CD8-positive, alpha-beta memory T cell (primary cell): ENCODE results near the gene MYO5C. TPM values are rescaled to one million over a fixed set of nuclear protein-coding genes. Genes with fewer than 3 reads are reported as not detected.
"Not testable (repeated sequence)": the region's sequence is repeated elsewhere in the genome, so short reads cannot be mapped to it uniquely, and the experiment has no call there.

Source experiments
- CTCF ChIA-PET: fragments of 350-600 bp; sonication (Branson Sonifier 250); formaldehyde crosslinking; loops from one replicate; lab custom pipeline; 2021; ENCODE audit warnings: antibody characterized with exemption; lab: Charles Lee
- POLR2A ChIA-PET: fragments of 350-600 bp; sonication (Branson Sonifier 250); formaldehyde crosslinking; loops from one replicate; lab custom pipeline; 2021; ENCODE audit warnings: antibody characterized with exemption; lab: Charles Lee
- DNase-seq, 5 donors: peaks; one replicate each; pipeline versions ENCODE4 v3.0.0 to v3.0.0-alpha.2; 2020 to 2022; ENCODE audit warnings: mixed read lengths in 1 of 5
- H3K27ac ChIP-seq: one replicate; pipeline ENCODE4 v1.7.0; 2013; ENCODE audit warnings: low read depth, mild to moderate bottlenecking, low read length, moderate library complexity
- H3K27me3 ChIP-seq: 2 replicates; pipeline ENCODE4 v1.7.0; 2013; ENCODE audit warnings: low read length, mild to moderate bottlenecking; ENCODE audit not compliant: insufficient read depth, poor library complexity, severe bottlenecking
- H3K36me3 ChIP-seq: 2 replicates; pipeline ENCODE4 v1.7.0; 2013; ENCODE audit warnings: mild to moderate bottlenecking, low read length, moderate library complexity; ENCODE audit not compliant: insufficient read depth
- H3K4me1 ChIP-seq: 2 replicates; pipeline ENCODE4 v1.7.0; 2013; ENCODE audit warnings: mild to moderate bottlenecking, low read length, moderate library complexity; ENCODE audit not compliant: insufficient read depth
- H3K4me3 ChIP-seq: 2 replicates; pipeline ENCODE4 v1.7.0; 2013; ENCODE audit warnings: mild to moderate bottlenecking, low read length
- H3K9me3 ChIP-seq: 2 replicates; pipeline ENCODE4 v1.7.0; 2013; ENCODE audit warnings: mild to moderate bottlenecking, low read length
- H3K27ac Mint-ChIP-seq, 8 donors: one replicate each; pipeline ENCODE4 v1.8.0; 2020 to 2021; ENCODE audit warnings: mixed read lengths in 8 of 8, mild to moderate bottlenecking in 6 of 8, inconsistent platforms in 3 of 8, moderate library complexity in 3 of 8
- H3K27me3 Mint-ChIP-seq, 2 donors: one replicate each; pipeline ENCODE4 v1.8.0; 2020 to 2021; ENCODE audit warnings: mixed read lengths in 2 of 2, mild to moderate bottlenecking in 1 of 2, moderate library complexity in 1 of 2
- H3K36me3 Mint-ChIP-seq, 3 donors: one replicate each; pipeline ENCODE4 v1.8.0; 2020 to 2021; ENCODE audit warnings: mixed read lengths in 3 of 3, inconsistent platforms in 1 of 3, mild to moderate bottlenecking in 1 of 3
- H3K4me1 Mint-ChIP-seq, 3 donors: one replicate each; pipeline ENCODE4 v1.8.0; 2020 to 2021; ENCODE audit warnings: mixed read lengths in 3 of 3, inconsistent platforms in 1 of 3, mild to moderate bottlenecking in 1 of 3
- H3K4me3 Mint-ChIP-seq, 7 donors: one replicate each; pipeline ENCODE4 v1.8.0; 2020 to 2021; ENCODE audit warnings: mixed read lengths in 7 of 7, mild to moderate bottlenecking in 6 of 7, moderate library complexity in 4 of 7, inconsistent platforms in 2 of 7
- H3K9me3 Mint-ChIP-seq, 5 donors: one replicate each; pipeline ENCODE4 v1.8.0; 2020 to 2022; ENCODE audit warnings: mixed read lengths in 5 of 5, mild to moderate bottlenecking in 3 of 5, moderate library complexity in 2 of 5, inconsistent platforms in 1 of 5
- polyA plus RNA-seq: library from polyadenylated mRNA; unstranded; fragments of 300-500 nt; fragmentation: Illumina TruSeq; gene quantifications from one replicate; pipeline ENCODE4 v1.2.3, GENCODE V29; 2021
- total RNA-seq, 2 experiments: library from RNA; stranded (reverse); gene quantifications; one replicate each; pipeline ENCODE4 v1.2.3, GENCODE V29; 2021

MYO5C gene
- total and polyA plus RNA-seq, 3 experiments from 2014 or later, result 0.18 to 0.48 (median 0.33) TPM

DNA sequence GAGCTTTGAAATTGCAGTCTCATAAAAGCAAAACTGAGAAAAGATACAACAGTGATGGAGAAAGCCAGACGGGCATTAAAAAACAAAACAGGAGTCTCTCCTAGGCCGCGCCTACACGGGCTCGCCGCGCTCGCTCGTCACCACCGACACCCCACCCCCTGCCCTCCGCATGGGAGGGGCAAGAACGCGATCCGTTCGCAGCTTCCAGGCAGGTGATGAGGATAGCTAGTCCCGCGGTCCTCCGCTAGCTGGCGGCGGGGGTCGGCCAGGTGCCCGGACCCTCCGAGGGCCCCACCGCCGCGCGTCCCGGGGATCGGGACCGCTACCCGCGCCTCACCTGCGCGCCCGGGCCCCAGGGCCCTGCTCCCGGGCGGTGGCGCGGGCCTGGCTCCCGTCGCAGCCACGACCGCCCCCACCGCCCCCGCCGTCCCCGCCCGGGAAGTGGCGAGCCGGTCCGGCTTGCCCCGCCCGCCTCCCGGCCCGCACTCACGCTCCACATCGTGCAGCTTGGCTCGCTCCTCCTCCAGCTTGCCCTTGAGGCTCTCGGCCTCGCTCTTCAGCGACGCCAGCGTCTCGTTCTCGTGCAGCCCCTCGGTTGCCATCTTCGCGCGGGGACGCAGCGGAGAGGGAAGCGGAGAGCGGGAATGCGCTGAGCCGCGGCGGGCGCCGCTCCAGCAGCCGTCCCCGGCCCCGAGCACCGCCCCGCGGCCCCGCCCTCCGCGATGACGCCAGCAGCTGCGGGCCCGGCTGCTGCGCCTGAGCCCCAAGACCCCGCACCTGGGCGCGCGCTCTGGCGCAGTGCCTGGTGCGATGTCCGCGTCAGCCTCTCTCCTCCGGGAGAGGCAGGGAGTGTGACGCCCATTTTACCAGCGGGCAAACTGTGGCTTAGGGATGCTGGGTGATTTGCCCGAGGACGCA is 116.1 kb downstream of the MYO5C start:
- no peaks in the 10 kb centered on the region for H3K9me3 ChIP-seq
- H3K4me3 Mint-ChIP-seq, result peak overlapping the region; percentile 91 to 98 (median 92)
- no peaks in the 10 kb centered on the region for H3K27me3 ChIP-seq
- H3K4me1 ChIP-seq, result peaks cover 20% of the 10 kb centered on the region
- no peaks in the 10 kb centered on the region for H3K36me3 ChIP-seq
- H3K4me1 Mint-ChIP-seq, result peaks cover 33 to 54% (median 43%) of the 10 kb centered on the region in 3 donors
- H3K27me3 Mint-ChIP-seq, result no peaks in the 10 kb centered on the region
- H3K9me3 Mint-ChIP-seq, result no peaks in the 10 kb centered on the region
- peak overlapping the region; percentile 66 for H3K4me3 ChIP-seq
- peaks cover 0 to 19% (median 8%) of the 10 kb centered on the region in 3 donors for H3K36me3 Mint-ChIP-seq
- H3K27ac Mint-ChIP-seq, result peak overlapping the region; percentile 91 to 100 (median 98)
- ChIA-PET POLR2A (interaction anchor here (0.5 to 2.1 kb wide), 22 partner anchors 8 to 1750 kb away, joined by 3 to 24 read pairs (median 4); partner anchors contain the start of genes ATOSA, GNB5, LYSMD2 and MAPK6), CTCF (interaction anchor here (0.9 to 3.9 kb wide), 13 partner anchors 8 to 198 kb away, joined by 3 to 26 read pairs (median 5); no protein-coding TSS in a partner anchor)
- peak; percentile 78 to 92 (median 88) for DNase-seq
- peak overlapping the region; percentile 99 for H3K27ac ChIP-seq

DNA sequence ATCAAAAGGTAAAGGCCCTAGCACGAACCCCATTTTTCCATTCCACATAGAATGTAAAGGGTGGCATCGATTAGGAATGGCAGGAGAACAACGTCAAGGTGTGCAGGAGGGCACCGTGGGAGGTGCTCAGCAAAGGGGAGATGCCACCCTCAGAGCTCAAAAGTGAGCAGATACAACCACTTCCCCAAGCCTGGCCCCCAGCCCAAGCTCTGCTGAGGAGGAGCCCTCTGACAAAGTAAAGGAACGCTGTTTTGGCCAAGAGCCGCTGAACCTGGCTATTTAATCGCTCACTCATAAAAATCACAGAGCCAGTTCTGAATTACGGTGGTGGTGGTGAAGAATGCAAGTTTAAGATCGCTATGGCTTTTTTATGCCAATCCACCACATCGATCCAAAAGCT is 116.8 kb downstream of the MYO5C start:
- Mint-ChIP-seq H3K4me3 (peak overlapping the region; percentile 85 to 98 (median 91)), H3K27ac (peak overlapping the region; percentile 91 to 99 (median 98)), H3K27me3 (no peaks in the 10 kb centered on the region), H3K36me3 (peaks cover 0 to 21% (median 9%) of the 10 kb centered on the region in 3 donors), H3K4me1 (peaks cover 38 to 59% (median 48%) of the 10 kb centered on the region in 3 donors), H3K9me3 (no peaks in the 10 kb centered on the region)
- peak overlapping the region; percentile 66 for H3K4me3 ChIP-seq
- DNase-seq, result no peak
- POLR2A ChIA-PET, result interaction anchor here (0.6 to 2.1 kb wide), 11 partner anchors 8 to 1749 kb away, joined by 3 to 24 read pairs (median 5); partner anchors contain the start of genes GNB5, LYSMD2 and MAPK6
- H3K36me3 ChIP-seq, result no peaks in the 10 kb centered on the region
- no peaks in the 10 kb centered on the region for H3K27me3 ChIP-seq
- no peaks in the 10 kb centered on the region for H3K9me3 ChIP-seq
- peak overlapping the region; percentile 99 for H3K27ac ChIP-seq
- H3K4me1 ChIP-seq, result peaks cover 20% of the 10 kb centered on the region
- CTCF ChIA-PET, result interaction anchor here (0.9 to 3.9 kb wide), 10 partner anchors 9 to 197 kb away, joined by 3 to 26 read pairs (median 6); no protein-coding TSS in a partner anchor

DNA sequence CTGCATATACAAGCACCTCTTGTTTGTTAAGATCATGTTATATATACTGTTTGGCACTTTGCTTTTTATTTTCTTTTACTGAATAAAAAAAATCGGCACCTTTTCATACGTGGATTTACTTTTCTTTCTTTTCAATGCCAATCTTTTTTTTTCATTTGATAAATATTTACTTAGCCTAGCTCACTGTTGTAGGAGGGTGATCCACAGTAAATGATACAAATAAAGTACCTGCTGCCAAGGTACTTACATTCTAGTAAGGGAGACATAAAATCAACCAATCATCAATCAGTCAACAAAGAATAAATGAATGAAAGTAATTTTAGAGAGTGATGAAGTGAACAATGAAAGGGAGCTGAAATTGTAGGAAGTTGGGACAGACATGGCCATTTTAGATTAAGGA is 122.7 kb downstream of the MYO5C start:
- no peak for DNase-seq
- H3K36me3 ChIP-seq, result no peaks in the 10 kb centered on the region
- no peaks in the 10 kb centered on the region for H3K9me3 Mint-ChIP-seq
- H3K9me3 ChIP-seq, result no peaks in the 10 kb centered on the region
- peaks cover 13% of the 10 kb centered on the region for H3K4me1 ChIP-seq
- H3K27ac Mint-ChIP-seq, result peak overlapping the region in 3 of 8 donors; percentile 9 to 68 (median 30)
- ChIA-PET CTCF (interaction anchor here (1.2 to 2.2 kb wide), 3 partner anchors 11 to 35 kb away, joined by 3 to 7 read pairs (median 3); no protein-coding TSS in a partner anchor), POLR2A (no interaction called here)
- peaks cover 0 to 30% (median 15%) of the 10 kb centered on the region in 3 donors for H3K36me3 Mint-ChIP-seq
- H3K27ac ChIP-seq, result no peak overlapping the region
- H3K4me3 Mint-ChIP-seq, result peak overlapping the region in 1 of 7 donors; percentile 11
- H3K27me3 ChIP-seq, result no peaks in the 10 kb centered on the region
- H3K27me3 Mint-ChIP-seq, result no peaks in the 10 kb centered on the region
- peaks cover 49 to 68% (median 60%) of the 10 kb centered on the region in 3 donors for H3K4me1 Mint-ChIP-seq
- no peak overlapping the region for H3K4me3 ChIP-seq

DNA sequence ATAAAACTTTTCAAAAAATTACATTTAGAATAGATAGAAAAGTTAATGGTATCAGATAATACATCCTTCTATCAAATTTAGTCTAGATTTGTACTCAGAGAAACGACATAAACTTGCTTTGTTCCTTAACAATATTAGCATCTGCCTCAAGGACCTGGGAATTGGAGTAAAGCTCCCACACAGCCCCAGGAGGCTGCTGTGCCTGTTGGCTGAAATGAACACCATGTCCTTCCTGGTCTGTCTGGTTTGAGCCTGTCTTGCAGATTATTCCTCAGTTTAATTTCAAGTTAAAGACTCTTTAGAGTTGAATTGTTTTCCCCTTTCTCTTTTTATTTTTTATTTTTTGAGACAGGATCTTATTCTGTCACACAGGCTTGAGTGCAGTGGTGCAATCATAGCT is 123.8 kb downstream of the MYO5C start:
- Histone ChIP-seq H3K27ac (no peak overlapping the region), H3K9me3 (no peaks in the 10 kb centered on the region), H3K4me1 (peaks cover 11% of the 10 kb centered on the region), H3K27me3 (no peaks in the 10 kb centered on the region), H3K36me3 (no peaks in the 10 kb centered on the region), H3K4me3 (no peak overlapping the region)
- Mint-ChIP-seq H3K27ac (no peak overlapping the region), H3K4me1 (peaks cover 52 to 73% (median 65%) of the 10 kb centered on the region in 3 donors), H3K4me3 (no peak overlapping the region), H3K9me3 (no peaks in the 10 kb centered on the region), H3K36me3 (peaks cover 0 to 28% (median 13%) of the 10 kb centered on the region in 3 donors), H3K27me3 (no peaks in the 10 kb centered on the region)
- no peak for DNase-seq
- ChIA-PET POLR2A (no interaction called here), CTCF (interaction anchor here (1.1 to 1.7 kb wide), 4 partner anchors 8 to 55 kb away, joined by 3 to 5 read pairs (median 4); no protein-coding TSS in a partner anchor)

DNA sequence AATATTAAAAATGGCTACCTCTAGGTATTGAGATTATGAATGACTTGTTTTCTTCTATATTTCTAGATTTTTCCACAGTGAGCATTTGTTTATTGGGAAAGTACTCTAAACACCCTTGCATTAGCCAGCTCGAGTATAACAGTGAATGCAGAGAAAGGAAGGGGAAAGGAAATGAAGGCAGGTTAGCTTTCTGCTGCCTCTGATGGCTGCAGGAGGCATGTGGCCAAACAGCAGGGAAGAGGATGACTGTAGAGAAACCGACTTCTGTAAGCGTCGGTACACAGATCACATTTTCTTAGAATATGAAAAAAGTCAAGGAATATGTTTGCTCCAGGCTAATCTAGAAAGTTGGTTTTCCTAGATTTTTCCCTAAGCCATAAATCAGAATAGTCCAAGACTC is 124.2 kb downstream of the MYO5C start:
- POLR2A ChIA-PET, result interaction anchor here (0.8 kb wide), 1 partner anchor 8 kb away, joined by 4 read pairs; no protein-coding TSS in a partner anchor
- DNase-seq, result peak in 1 of 5 donors; percentile 26
- Mint-ChIP-seq H3K9me3 (no peaks in the 10 kb centered on the region), H3K4me3 (peak overlapping the region in 1 of 7 donors; percentile 12), H3K27me3 (no peaks in the 10 kb centered on the region), H3K36me3 (peaks cover 0 to 25% (median 9%) of the 10 kb centered on the region in 3 donors), H3K4me1 (peaks cover 50 to 73% (median 65%) of the 10 kb centered on the region in 3 donors), H3K27ac (peak overlapping the region in 1 of 8 donors; percentile 8)
- CTCF ChIA-PET, result interaction anchor here (0.9 to 1.7 kb wide), 6 partner anchors 8 to 56 kb away, joined by 3 to 5 read pairs (median 4); no protein-coding TSS in a partner anchor
- H3K4me1 ChIP-seq, result peaks cover 11% of the 10 kb centered on the region
- no peaks in the 10 kb centered on the region for H3K36me3 ChIP-seq
- H3K4me3 ChIP-seq, result no peak overlapping the region
- no peak overlapping the region for H3K27ac ChIP-seq
- no peaks in the 10 kb centered on the region for H3K27me3 ChIP-seq
- no peaks in the 10 kb centered on the region for H3K9me3 ChIP-seq

DNA sequence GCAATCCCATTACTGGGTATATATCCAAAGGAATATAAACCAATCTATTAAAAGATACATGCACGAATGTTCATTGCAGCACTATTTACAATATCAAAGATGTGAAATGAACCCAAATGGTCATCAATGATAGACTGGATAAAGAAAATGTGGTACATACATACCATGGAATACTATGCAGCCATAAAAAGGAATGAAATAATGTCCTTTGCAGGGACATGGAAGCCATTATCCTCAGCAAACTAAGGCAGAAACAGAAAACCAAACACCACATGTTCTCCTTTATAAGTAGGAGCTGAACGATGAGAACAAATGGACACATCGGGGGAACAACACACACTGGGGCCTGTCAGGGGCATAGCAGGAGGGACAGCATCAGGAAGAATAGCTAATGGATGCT is 125.4 kb downstream of the MYO5C start:
- CTCF ChIA-PET, result interaction anchor here (0.9 to 1.2 kb wide), 2 partner anchors 9 to 38 kb away, joined by 3 to 4 read pairs; no protein-coding TSS in a partner anchor
- H3K4me3 ChIP-seq, DNase-seq: not testable (repeated sequence)

DNA sequence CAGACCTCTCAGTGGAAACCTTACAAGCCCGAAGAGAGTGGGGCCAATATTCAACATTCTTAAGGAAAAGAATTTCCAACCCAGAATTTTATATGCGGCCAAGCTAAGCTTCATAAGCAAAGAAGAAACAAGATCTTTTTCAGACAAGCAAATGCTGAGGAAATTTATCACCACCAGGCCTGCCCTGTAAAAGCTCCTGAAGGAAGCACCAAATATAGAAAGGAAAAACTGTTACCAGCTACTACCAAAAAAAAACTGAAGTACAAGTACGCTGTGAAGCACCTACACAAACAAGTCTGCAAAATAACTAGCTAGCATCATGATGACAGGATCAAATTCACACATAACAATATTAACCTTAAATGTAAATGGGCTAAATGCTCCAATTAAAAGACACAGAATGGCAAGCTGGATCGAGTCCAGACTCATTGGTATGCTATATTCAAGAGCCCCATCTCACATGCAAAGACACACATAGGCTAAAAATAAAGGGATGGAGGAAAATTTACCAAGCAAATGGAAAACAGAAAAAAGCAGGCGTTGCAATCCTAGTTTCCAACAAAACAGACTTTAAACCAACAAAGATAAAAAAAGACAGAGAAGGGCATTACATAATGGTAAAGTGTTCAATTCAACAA is 130.0 kb downstream of the MYO5C start:
- peaks cover 47 to 63% (median 57%) of the 10 kb centered on the region in 3 donors for H3K4me1 Mint-ChIP-seq
- H3K4me1 ChIP-seq, H3K9me3 ChIP-seq, H3K27me3 ChIP-seq, H3K27me3 Mint-ChIP-seq, H3K4me3 ChIP-seq, H3K27ac ChIP-seq, H3K9me3 Mint-ChIP-seq, H3K4me3 Mint-ChIP-seq, H3K36me3 ChIP-seq, DNase-seq, POLR2A ChIA-PET: not testable (repeated sequence)
- H3K36me3 Mint-ChIP-seq, result peaks cover 0 to 42% (median 11%) of the 10 kb centered on the region in 3 donors
- CTCF ChIA-PET, result interaction anchor here (1.3 to 2.5 kb wide), 6 partner anchors 20 to 64 kb away, joined by 3 to 13 read pairs (median 4); no protein-coding TSS in a partner anchor
- peak overlapping the region in 3 of 8 donors; percentile 10 to 70 (median 10) for H3K27ac Mint-ChIP-seq

More for the DNA sequence above, 125.4 kb downstream of the MYO5C start:
- H3K4me1 ChIP-seq, result peaks cover 12% of the 10 kb centered on the region
- H3K4me3 Mint-ChIP-seq, H3K27ac ChIP-seq, H3K36me3 ChIP-seq, H3K9me3 Mint-ChIP-seq, H3K27me3 ChIP-seq, H3K9me3 ChIP-seq, H3K27me3 Mint-ChIP-seq: not testable (repeated sequence)
- Mint-ChIP-seq H3K4me1 (peaks cover 58 to 78% (median 71%) of the 10 kb centered on the region in 3 donors), H3K27ac (peak overlapping the region in 1 of 8 donors; percentile 58), H3K36me3 (peaks cover 0 to 19% (median 7%) of the 10 kb centered on the region in 3 donors)
- POLR2A ChIA-PET, result interaction anchor here (0.6 kb wide), 1 partner anchor 9 kb away, joined by 3 read pairs; no protein-coding TSS in a partner anchor
